HEK293T (cell line): ENCODE measurements around the gene ZCWPW1.
"Not testable (repeated sequence)": the region's sequence is repeated elsewhere in the genome, so short reads cannot be mapped to it uniquely, and the experiment has no call there.

ENCODE experiments used
- CTCF ChIA-PET: fragments of 350-600 bp; formaldehyde crosslinking; extraction: SDS; loops from one replicate; lab custom pipeline; 2021; ENCODE audit warnings: antibody characterized with exemption, inconsistent platforms; lab: Yijun Ruan, JAX
- POLR2A ChIA-PET: fragments of 350-600 bp; formaldehyde crosslinking; extraction: SDS; loops from one replicate; lab custom pipeline; 2020; ENCODE audit warnings: antibody characterized with exemption, inconsistent platforms; lab: Yijun Ruan, JAX
- DNase-seq: peaks from one replicate; pipeline ENCODE4 v3.0.0; 2012; ENCODE audit warnings: mixed read lengths; ENCODE audit errors: extremely low spot score
- ARNT ChIP-seq: fragments of 450-650 bp; IDR thresholded peaks from 2 replicates; pipeline ENCODE4 v1.6.1; 2017; ENCODE audit warnings: mild to moderate bottlenecking
- BHLHE40 ChIP-seq: fragments of 450-650 bp; IDR thresholded peaks from 2 replicates; pipeline ENCODE4 v1.6.1; 2016; ENCODE audit warnings: mild to moderate bottlenecking, moderate library complexity, borderline replicate concordance
- CTBP1 ChIP-seq: fragments of 450-650 bp; IDR thresholded peaks from 2 replicates; pipeline ENCODE4 v1.6.1; 2016; ENCODE audit warnings: borderline replicate concordance
- ELF4 ChIP-seq: fragments of 450-650 bp; IDR thresholded peaks from 2 replicates; pipeline ENCODE4 v1.6.1; 2017; ENCODE audit warnings: antibody characterized with exemption
- FOXA1 ChIP-seq: fragments of 450-650 bp; IDR thresholded peaks from 2 replicates; pipeline ENCODE4 v1.6.1; 2016; ENCODE audit warnings: mild to moderate bottlenecking
- FOXK2 ChIP-seq: fragments of 450-650 bp; IDR thresholded peaks from 2 replicates; pipeline ENCODE4 v1.6.1; 2016; ENCODE audit warnings: mild to moderate bottlenecking
- FOXM1 ChIP-seq: fragments of 450-650 bp; IDR thresholded peaks from 2 replicates; pipeline ENCODE4 v1.6.1; 2017; ENCODE audit warnings: mild to moderate bottlenecking, borderline replicate concordance
- HDGF ChIP-seq: fragments of 450-650 bp; IDR thresholded peaks from 2 replicates; pipeline ENCODE4 v1.6.1; 2017; ENCODE audit warnings: antibody characterized with exemption, borderline replicate concordance
- L3MBTL2 ChIP-seq: fragments of 450-650 bp; conservative IDR thresholded peaks from 2 replicates; pipeline ENCODE4 v1.6.1; 2016; ENCODE audit warnings: mild to moderate bottlenecking
- LEF1 ChIP-seq: fragments of 450-650 bp; IDR thresholded peaks from 2 replicates; pipeline ENCODE4 v1.6.1; 2017; ENCODE audit warnings: mild to moderate bottlenecking, borderline replicate concordance
- NFRKB ChIP-seq: fragments of 450-650 bp; IDR thresholded peaks from 2 replicates; pipeline ENCODE4 v1.6.1; 2016; ENCODE audit warnings: mild to moderate bottlenecking, moderate library complexity
- SP1 ChIP-seq: fragments of 450-650 bp; IDR thresholded peaks from 2 replicates; pipeline ENCODE4 v1.6.1; 2017
- SUZ12 ChIP-seq: fragments of 450-650 bp; IDR thresholded peaks from 2 replicates; pipeline ENCODE4 v1.6.1; 2016; ENCODE audit warnings: mild to moderate bottlenecking
- TARDBP ChIP-seq: fragments of 450-650 bp; IDR thresholded peaks from 2 replicates; pipeline ENCODE4 v1.6.1; 2016
- ZNF384 ChIP-seq: fragments of 450-650 bp; IDR thresholded peaks from 2 replicates; pipeline ENCODE4 v1.6.1; 2016
- TF ChIP-seq, protein P1 (sequence below): fragments of 450-650 bp; IDR thresholded peaks from 2 replicates; pipeline ENCODE4 v1.6.1; 2016

ZCWPW1 gene

DNA sequence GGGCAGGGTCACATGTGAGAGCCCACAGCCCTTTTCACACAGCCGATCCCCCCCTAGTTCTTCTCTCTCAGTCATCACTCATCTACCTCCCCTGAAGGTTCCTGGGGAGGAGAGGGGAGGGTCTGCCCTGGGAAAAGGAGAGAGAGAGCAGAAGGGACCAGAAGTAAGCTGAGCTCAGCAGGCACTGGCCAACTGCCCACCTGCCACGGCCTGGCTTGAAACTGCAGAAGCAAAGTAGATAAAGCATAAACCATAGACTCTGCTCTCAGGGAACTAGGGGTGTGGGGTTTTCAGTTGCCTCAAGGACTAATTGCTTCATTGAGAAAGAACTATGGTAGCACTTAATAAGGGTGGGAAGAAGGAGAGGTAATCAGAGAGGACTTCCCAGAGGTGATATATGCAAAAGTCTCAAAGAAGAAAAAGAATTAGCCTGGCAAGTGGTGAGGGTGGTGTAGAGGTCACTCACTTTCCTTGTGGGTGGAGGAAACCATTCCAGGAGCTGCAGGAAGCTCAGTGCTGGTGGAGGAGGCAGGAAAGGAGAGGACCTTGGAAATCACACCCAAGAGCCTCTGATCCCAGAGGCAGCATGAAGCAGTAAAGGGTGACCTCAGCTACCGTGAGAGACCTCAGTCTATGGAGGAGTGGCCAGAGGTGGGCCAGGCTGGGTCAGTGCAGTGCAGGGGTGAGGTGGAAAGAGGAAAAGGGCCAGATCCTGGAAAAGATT is 38.1 kb downstream of the ZCWPW1 start:
- TF ChIP-seq ARNT (no peak), L3MBTL2 (no peak), SP1 (no peak), FOXK2 (no peak), LEF1 (no peak), ELF4 (no peak), BHLHE40 (no peak), HDGF (no peak), TARDBP (no peak)
- TF ChIP-seq, protein P1, sequence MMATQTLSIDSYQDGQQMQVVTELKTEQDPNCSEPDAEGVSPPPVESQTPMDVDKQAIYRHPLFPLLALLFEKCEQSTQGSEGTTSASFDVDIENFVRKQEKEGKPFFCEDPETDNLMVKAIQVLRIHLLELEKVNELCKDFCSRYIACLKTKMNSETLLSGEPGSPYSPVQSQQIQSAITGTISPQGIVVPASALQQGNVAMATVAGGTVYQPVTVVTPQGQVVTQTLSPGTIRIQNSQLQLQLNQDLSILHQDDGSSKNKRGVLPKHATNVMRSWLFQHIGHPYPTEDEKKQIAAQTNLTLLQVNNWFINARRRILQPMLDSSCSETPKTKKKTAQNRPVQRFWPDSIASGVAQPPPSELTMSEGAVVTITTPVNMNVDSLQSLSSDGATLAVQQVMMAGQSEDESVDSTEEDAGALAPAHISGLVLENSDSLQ = no peak
- no peak for DNase-seq
- ChIA-PET CTCF (no interaction called here), POLR2A (interaction anchor here (1.4 kb wide), 1 partner anchor 39 kb away, joined by 5 read pairs; the partner anchor contains the start of genes MEPCE and ZCWPW1)

DNA sequence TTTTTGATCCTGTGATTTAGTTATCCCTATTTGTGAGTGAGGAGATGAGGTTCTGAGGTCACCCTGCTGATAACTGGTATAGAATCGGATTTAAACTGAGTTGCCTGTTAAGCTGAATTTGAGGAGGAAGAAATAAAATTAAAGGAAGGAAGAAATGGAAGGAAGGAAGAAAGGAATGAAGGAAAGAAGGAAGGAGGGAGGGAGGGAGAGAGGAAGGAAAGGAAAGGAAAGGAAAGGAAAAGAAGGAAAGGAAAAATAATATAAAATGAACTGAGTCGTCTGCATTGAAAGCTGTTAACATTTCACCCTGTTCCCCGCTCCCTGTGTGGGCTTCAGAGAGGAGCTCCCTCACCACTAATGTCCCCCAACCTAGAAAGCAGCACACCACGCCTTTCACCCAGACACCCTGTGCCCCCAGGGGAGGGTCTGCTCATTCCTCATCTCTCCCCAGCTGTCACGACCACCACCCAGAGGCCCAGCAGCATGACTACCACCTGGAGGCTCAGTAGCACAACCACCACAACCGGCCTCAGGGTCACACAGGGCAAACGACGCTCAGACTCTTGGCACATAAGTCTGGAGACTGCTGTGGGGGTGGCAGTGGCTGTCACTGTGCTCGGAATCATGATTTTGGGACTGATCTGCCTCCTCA is 38.9 kb downstream of the ZCWPW1 start:
- POLR2A ChIA-PET = no interaction called here
- DNase-seq = no peak
- CTCF ChIA-PET = interaction anchor here (0.6 to 0.7 kb wide), 2 partner anchors 10 to 21 kb away, joined by 3 to 5 read pairs; no protein-coding TSS in a partner anchor
- TF ChIP-seq ELF4 = no peak
- TF ChIP-seq BHLHE40 = no peak
- no peak for TF ChIP-seq SUZ12

DNA sequence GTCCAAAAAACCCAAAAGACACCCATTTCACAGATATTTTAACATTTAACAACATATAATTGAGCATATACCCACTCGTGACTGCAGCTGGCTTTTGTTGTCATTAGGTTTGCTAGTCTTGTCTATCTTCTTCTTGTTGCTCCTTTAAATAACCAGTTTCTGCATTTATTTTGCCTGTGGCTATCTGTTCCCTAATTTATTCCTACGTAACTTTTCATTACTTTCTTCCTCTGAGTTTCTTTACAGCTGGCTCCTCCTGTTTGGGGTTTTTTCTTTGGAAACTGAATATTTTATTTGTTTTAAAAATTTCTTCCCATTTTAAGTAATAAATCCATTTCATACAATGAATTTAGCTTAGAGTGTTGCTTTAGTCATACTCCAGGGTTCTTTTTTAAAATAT is 40.8 kb downstream of the ZCWPW1 start:
- TF ChIP-seq CTBP1 (no peak), ELF4 (no peak), HDGF (no peak), FOXK2 (no peak), SUZ12 (no peak), SP1 (no peak), FOXM1 (no peak), FOXA1 (no peak), ARNT (no peak), BHLHE40 (no peak), L3MBTL2 (no peak), NFRKB (no peak), ZNF384 (no peak), TARDBP (no peak), LEF1 (no peak)
- TF ChIP-seq, protein P1 = no peak
- POLR2A ChIA-PET = interaction anchor here (1.1 kb wide), 1 partner anchor 41 kb away, joined by 3 read pairs; the partner anchor contains the start of gene ZCWPW1
- CTCF ChIA-PET = no interaction called here
- no peak for DNase-seq

DNA sequence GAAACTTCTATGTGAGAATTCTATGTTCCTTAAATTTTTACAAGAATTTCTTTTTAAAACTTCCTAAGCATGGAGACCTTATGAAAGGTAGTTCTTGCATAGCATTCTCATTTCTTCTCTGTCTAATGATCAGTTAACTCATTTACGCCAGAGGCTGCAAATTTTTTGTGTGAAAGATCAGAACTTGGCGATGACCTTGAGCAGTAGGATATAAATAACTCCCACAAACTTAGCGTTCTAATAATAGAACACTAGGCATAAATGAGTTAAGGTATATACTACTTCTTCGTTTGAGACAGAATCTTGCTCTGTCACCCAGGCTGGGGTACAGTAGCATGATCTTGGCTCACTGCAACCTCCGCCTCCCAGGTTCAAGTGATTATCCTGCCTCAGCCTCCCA is 41.6 kb downstream of the ZCWPW1 start:
- DNase-seq = no peak
- TF ChIP-seq SUZ12 (no peak), FOXM1 (no peak), ELF4 (no peak), HDGF (no peak), BHLHE40 (no peak), CTBP1 (no peak), L3MBTL2 (no peak), ZNF384 (no peak), LEF1 (no peak), TARDBP (no peak), FOXK2 (no peak), FOXA1 (no peak)
- CTCF ChIA-PET = no interaction called here
- POLR2A ChIA-PET = interaction anchor here (1.1 kb wide), 1 partner anchor 42 kb away, joined by 3 read pairs; the partner anchor contains the start of gene ZCWPW1

- TF ChIP-seq FOXA1 = no peak
- TF ChIP-seq TARDBP = no peak
- TF ChIP-seq, protein P1 = no peak
- TF ChIP-seq FOXK2 = no peak
- TF ChIP-seq FOXM1 = no peak
- no peak for TF ChIP-seq BHLHE40
- no peak for TF ChIP-seq SP1
- TF ChIP-seq LEF1 = no peak
- TF ChIP-seq ARNT = no peak
- TF ChIP-seq SUZ12 = no peak
- TF ChIP-seq HDGF = no peak
- TF ChIP-seq L3MBTL2 = no peak
- no peak for TF ChIP-seq NFRKB
- TF ChIP-seq CTBP1 = no peak
- TF ChIP-seq ELF4 = no peak
- TF ChIP-seq ZNF384 = no peak
- POLR2A ChIA-PET = no interaction called here
- CTCF ChIA-PET = no interaction called here
- no peak for DNase-seq
These were observed 43.7 kb downstream of the ZCWPW1 start for GRCh38 chr7:100384628-100385294.

DNA sequence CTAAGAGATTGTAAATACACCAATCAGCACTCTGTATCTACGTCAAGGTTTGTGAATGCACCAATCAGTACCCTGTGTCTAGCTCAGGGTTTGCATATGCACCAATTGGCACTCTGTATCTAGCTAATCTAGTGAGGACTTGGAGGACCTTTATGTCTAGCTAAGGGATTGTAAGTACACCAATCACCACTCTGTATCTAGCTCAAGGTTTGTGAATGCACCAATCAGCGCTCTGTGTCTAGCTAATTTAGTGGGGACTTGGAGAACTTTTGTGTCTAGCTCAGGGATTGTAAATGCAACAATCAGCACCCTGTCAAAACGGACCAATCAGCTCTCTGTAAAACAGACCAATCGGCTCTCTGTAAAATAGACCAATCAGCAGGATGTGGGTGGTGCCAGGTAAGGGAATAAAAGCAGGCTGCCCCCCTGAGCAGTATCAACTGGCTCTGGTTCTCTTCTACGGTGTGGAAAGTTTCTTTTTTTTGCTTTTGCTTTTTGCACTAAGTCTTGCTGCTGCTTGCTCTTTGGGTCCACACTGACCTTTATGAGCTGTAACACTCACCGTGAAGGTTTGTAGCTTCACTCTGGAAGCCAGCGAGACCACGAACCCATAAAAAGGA is 46.2 kb downstream of the ZCWPW1 start:
- CTCF ChIA-PET, DNase-seq: not testable (repeated sequence)
- POLR2A ChIA-PET = interaction anchor here (0.9 kb wide), 1 partner anchor 54 kb away, joined by 4 read pairs; the partner anchor contains the start of gene PPP1R35

DNA sequence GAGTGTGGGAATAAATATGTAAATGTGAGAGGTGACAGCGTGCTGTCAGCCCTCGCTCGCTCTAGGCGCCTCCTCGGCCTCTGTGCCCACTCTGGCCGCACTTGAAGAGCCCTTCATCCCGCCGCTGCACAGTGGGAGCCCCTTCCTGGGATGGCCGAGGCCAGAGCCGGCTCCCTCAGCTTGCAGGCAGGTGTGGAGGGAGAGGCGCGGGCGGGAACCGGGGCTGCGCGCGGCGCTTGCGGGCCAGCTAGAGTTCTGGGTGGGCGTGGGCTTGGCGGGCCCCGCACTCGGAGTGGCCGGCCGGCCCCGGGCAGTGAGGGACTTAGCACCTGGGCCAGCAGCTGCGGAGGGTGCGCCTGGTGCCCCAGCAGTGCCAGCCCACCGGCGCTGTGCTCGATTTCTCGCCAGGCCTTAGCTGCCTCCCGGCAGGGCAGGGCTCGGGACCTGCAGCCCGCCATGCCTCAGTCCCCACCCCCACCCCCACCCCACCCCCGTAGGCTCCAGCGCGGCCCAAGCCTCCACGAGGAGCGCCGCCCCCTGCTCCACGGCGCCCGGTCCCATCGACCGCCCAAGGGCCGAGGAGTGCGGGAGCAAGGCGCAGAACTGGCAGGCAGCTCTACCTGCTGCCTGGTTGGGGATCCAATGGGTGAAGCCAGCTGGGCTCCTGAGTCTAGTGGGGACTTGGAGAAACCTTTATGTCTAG is 46.8 kb downstream of the ZCWPW1 start:
- POLR2A ChIA-PET = interaction anchor here (0.9 kb wide), 1 partner anchor 55 kb away, joined by 4 read pairs; the partner anchor contains the start of gene PPP1R35
- DNase-seq, CTCF ChIA-PET: not testable (repeated sequence)
